Midbrain (tissue), 1 donor: ENCODE data around the gene ZNF518B.
A peak's percentile ranks its signal among the peaks of the same experiment; 100 is the strongest.
"Not testable (repeated sequence)": the region's sequence is repeated elsewhere in the genome, so short reads cannot be mapped to it uniquely, and the experiment has no call there.

Experiments used
- DNase-seq: peaks from one replicate; lab custom pipeline; 2025; lab: John Stamatoyannopoulos, UW

The ZNF518B gene

GRCh38 chr4:10456260-10456594, 999 bp downstream of the ZNF518B start:
- DNase-seq = no peak

- DNase-seq = no peak
Measured at GRCh38 chr4:10455133-10455532, 2.1 kb downstream of the ZNF518B start.

- no peak for DNase-seq
Measured at GRCh38 chr4:10454726-10455125, 2.5 kb downstream of the ZNF518B start.

DNA sequence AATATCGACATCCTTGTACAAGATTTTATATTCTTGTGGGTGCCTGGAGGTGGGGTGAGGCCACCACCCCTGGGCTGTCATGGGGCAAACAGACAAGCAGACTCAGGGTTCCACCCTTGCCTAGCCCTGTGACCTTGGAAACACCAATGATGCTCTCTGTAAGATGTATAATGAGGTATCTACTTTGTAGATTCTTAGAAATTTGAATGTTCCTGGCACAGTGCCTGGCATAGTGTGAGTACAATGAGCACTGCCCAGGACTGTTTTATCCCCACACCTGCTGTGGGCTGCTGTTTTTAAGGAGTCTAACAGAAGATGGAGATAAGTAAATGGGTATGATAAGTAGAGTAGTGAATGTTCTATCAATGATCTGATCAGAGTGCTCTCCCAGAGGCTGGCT, 3.1 kb downstream of the ZNF518B start:
- no peak for DNase-seq

- DNase-seq = no peak
Measured at GRCh38 chr4:10448991-10449390, 8.2 kb downstream of the ZNF518B start.

DNA sequence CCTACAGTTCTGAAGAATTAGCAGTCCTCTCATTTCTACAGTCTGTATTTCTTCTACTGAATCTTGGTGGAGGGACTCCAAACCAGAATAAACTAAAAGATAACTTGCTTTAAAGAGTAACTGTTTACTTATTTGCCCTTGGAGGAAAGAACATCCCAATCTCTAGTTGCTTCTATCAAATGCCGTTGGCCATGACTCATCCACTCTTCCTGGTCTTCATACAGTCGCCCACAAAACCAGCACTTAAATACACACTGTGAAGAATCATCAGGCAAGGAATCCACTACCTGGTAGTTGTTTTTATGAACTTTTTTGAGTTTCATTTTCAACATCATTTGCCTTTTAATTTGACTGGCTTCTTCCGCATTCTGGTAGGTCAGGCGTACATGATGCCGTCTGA, 14.2 kb downstream of the ZNF518B start:
- DNase-seq = no peak

- no peak for DNase-seq
Measured at GRCh38 chr4:10441512-10441911, 15.7 kb downstream of the ZNF518B start.

GRCh38 chr4:10438924-10439323, 18.3 kb downstream of the ZNF518B start:
- DNase-seq = no peak

DNA sequence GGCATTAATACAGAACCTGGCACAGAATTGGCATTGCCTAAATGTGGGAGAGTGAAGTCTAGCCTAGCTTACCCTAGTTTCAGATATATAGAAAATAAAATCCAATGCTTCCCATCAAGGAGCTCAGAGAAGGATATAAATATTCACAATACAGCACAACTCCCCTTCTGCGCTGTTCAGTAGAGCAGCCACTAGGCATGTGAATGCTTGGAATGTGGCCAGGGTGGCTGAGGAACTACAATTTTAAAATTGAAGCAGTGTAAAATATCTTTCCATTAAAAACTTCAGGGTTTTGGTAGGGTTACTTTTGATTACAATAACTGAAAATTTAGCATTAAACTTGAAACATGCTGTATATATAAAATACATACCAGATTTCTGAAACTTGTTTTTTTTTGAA, 19.5 kb downstream of the ZNF518B start:
- DNase-seq = no peak

- not testable (repeated sequence) for DNase-seq
Measured at GRCh38 chr4:10427680-10428079, 29.5 kb downstream of the ZNF518B start.

- DNase-seq = no peak
Measured at GRCh38 chr4:10421344-10422055, 35.7 kb downstream of the ZNF518B start.

GRCh38 chr4:10417740-10418139, 39.5 kb downstream of the ZNF518B start:
- DNase-seq = no peak

DNA sequence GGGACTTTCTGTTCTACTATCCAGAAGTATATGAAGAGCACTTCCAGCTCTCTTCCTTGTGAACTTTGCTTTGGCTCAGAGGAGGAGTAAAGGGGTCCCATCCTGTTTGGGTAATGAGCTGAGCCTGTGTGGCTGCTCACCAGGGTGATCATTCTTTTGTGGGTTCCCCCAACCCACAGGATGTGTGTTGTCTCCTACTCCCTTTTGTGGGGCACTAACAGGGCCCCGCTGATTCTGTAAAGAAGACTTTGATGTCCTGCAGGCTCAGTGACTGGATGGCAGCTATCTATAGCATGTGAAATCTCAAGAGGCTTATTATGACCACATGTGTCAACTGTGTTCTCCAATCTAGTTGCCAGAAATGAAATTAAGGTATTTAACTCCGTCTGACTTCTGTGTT, 40.8 kb downstream of the ZNF518B start:
- DNase-seq = no peak

GRCh38 chr4:10413177-10413576, 44.0 kb downstream of the ZNF518B start:
- DNase-seq = no peak

DNA sequence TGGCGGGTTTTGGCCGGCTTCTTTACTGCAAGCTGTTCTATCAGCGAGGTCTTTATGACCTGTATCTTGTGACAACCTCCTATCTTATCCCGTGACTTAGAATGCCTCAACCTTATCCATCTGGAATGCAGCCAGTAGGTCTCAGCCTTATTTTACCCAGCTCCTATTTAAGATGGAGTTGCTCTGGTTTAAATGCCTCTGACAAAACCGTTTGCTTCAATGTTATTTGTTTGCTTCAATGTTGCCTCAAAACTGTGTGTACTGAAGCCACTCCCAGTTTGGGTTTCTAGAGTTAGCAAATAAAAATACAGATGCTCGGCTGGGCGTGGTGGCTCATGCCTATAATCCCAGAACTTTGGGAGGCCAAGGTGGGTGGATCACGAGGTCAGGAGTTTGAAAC, 51.6 kb downstream of the ZNF518B start:
- DNase-seq = no peak

GRCh38 chr4:10403633-10404445, 53.4 kb downstream of the ZNF518B start:
- DNase-seq = peak; percentile 75

- no peak for DNase-seq
Measured at GRCh38 chr4:10395971-10396580, 61.1 kb downstream of the ZNF518B start.
